Subcutaneous adipose tissue (tissue), 4 donors: Measurements from ENCODE around the gene NSUN7. TPM values are rescaled to one million over a fixed set of nuclear protein-coding genes. Genes with fewer than 3 reads are reported as not detected.

Experiments used
- CTCF ChIP-seq: fragments of 450-650 bp; IDR thresholded peaks from one replicate; pipeline ENCODE4 v1.5.1; 2016; ENCODE audit warnings: low read depth, mild to moderate bottlenecking, control low read depth, antibody characterized with exemption, moderate library complexity
- total RNA-seq, 4 donors: library from RNA; depleted of rRNA; stranded (reverse); fragments of >200 nt; gene quantifications; one replicate each; pipeline ENCODE4 v1.1.0, GENCODE V29; 2016

The NSUN7 gene
- total RNA-seq, 4 donors from 2014 or later = 0.16 to 4.0 (median 1.3) TPM

- TF ChIP-seq CTCF = no peak
Observed at GRCh38 chr4:40820101-40820500, 70.3 kb downstream of the NSUN7 start.

- TF ChIP-seq CTCF = no peak
Observed at GRCh38 chr4:40822420-40823166, 72.8 kb downstream of the NSUN7 start.

GRCh38 chr4:40825014-40825838 lies 75.5 kb downstream of the NSUN7 start:
- no peak for TF ChIP-seq CTCF

GRCh38 chr4:40826821-40827220 lies 77.1 kb downstream of the NSUN7 start:
- TF ChIP-seq CTCF = no peak

GRCh38 chr4:40827758-40828157 lies 78.0 kb downstream of the NSUN7 start:
- no peak for TF ChIP-seq CTCF

GRCh38 chr4:40828661-40829060 lies 78.9 kb downstream of the NSUN7 start:
- no peak for TF ChIP-seq CTCF

- TF ChIP-seq CTCF = no peak
Observed at GRCh38 chr4:40829586-40829985, 79.8 kb downstream of the NSUN7 start.
